Measurements from ENCODE around the gene IDNK. TPM values are rescaled to one million over a fixed set of nuclear protein-coding genes. Genes with fewer than 3 reads are reported as not detected.
A peak's percentile ranks its signal among the peaks of the same experiment; 100 is the strongest.

Gene IDNK
- total RNA-seq, 1 donor from 2014 or later, result 3.6 TPM

DNA sequence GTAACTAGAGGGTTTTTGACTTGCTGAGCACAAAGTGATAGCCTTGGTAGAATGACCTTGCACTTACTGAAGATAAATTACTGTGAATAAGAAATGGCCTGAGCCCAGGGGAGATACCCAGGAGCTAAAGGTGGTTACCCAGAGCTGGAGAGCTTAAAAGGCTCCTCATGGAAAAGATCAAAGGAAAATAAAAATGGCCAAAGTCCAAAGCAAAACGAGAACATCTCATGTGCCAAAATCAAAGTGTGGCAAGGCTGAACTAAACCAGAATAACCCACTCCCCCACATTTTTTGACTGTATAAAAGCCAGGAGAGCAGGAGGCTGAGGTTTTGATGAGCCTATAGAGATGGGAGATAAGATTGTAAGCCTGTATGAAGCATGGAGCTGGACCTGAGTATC lies 14.4 kb downstream of the IDNK start:
- DNase-seq (ENCODE audit: low read depth), result no peak
- no peaks in the 10 kb centered on the region for H3K36me3 ChIP-seq (ENCODE audit: control insufficient read depth, insufficient read depth, low read length)
- H3K4me3 ChIP-seq (ENCODE audit: low read depth, low read length), result no peak overlapping the region
- TF ChIP-seq, protein P1, sequence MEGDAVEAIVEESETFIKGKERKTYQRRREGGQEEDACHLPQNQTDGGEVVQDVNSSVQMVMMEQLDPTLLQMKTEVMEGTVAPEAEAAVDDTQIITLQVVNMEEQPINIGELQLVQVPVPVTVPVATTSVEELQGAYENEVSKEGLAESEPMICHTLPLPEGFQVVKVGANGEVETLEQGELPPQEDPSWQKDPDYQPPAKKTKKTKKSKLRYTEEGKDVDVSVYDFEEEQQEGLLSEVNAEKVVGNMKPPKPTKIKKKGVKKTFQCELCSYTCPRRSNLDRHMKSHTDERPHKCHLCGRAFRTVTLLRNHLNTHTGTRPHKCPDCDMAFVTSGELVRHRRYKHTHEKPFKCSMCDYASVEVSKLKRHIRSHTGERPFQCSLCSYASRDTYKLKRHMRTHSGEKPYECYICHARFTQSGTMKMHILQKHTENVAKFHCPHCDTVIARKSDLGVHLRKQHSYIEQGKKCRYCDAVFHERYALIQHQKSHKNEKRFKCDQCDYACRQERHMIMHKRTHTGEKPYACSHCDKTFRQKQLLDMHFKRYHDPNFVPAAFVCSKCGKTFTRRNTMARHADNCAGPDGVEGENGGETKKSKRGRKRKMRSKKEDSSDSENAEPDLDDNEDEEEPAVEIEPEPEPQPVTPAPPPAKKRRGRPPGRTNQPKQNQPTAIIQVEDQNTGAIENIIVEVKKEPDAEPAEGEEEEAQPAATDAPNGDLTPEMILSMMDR (IDR thresholded peaks at IDR 0.05; ENCODE audit: insufficient read depth, low read length, poor library complexity, severe bottlenecking), result no peak
- H3K27me3 ChIP-seq (ENCODE audit: control insufficient read depth, insufficient read depth, low read length), result no peaks in the 10 kb centered on the region

DNA sequence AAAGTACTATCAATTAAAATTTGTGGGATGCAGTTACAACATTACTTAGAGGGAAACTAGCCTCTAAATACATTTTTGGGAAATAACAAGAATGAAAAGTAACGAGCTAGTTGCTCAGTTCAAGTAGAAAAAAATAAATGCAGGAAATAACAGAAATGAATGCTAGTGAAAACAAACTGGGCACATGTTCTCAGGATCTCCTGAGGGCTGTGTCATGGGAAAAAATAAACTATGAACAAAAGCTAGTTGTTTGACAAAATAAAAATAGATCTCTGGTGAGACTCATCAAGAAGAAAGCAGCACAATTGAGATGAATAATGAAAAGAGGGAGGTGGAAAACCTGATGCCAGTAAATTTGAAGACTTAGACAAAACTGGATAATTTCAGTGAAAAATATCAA lies 16.3 kb downstream of the IDNK start:
- H3K36me3 ChIP-seq (ENCODE audit: control insufficient read depth, insufficient read depth, low read length), result no peaks in the 10 kb centered on the region
- no peak for DNase-seq (ENCODE audit: low read depth)

DNA sequence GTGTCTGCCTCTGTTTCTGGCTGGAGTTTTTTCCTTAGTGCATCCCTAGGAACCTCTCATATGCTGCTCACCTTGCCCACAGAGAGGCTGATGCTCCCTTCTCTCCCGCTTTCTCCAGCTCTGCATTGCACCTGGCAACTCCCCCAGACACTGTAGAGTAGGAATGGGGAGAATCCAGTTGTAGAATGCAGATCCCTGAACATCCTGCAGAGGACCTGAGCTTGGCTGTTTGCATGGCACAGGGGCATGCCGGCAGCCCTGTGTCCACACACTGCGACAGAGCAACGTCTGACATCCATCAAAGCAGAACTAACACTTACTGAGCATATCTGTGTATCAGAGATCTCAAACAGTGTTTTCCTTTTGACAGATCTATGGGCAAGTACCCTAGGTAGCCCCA lies 19.9 kb downstream of the IDNK start:
- no peak for DNase-seq (ENCODE audit: low read depth)
- Histone ChIP-seq H3K36me3 (ENCODE audit: control insufficient read depth, insufficient read depth, low read length) (peaks cover 2% of the 10 kb centered on the region), H3K27me3 (ENCODE audit: control insufficient read depth, insufficient read depth, low read length) (no peaks in the 10 kb centered on the region), H3K4me3 (ENCODE audit: low read depth, low read length) (no peak overlapping the region)
- TF ChIP-seq, protein P1 (IDR thresholded peaks at IDR 0.05; ENCODE audit: insufficient read depth, low read length, poor library complexity, severe bottlenecking), result no peak

More for the DNA sequence above, 16.3 kb downstream of the IDNK start:
- H3K4me3 ChIP-seq (ENCODE audit: low read depth, low read length), result no peak overlapping the region
- TF ChIP-seq, protein P1 (IDR thresholded peaks at IDR 0.05; ENCODE audit: insufficient read depth, low read length, poor library complexity, severe bottlenecking), result no peak
- H3K27me3 ChIP-seq (ENCODE audit: control insufficient read depth, insufficient read depth, low read length), result no peaks in the 10 kb centered on the region

DNA sequence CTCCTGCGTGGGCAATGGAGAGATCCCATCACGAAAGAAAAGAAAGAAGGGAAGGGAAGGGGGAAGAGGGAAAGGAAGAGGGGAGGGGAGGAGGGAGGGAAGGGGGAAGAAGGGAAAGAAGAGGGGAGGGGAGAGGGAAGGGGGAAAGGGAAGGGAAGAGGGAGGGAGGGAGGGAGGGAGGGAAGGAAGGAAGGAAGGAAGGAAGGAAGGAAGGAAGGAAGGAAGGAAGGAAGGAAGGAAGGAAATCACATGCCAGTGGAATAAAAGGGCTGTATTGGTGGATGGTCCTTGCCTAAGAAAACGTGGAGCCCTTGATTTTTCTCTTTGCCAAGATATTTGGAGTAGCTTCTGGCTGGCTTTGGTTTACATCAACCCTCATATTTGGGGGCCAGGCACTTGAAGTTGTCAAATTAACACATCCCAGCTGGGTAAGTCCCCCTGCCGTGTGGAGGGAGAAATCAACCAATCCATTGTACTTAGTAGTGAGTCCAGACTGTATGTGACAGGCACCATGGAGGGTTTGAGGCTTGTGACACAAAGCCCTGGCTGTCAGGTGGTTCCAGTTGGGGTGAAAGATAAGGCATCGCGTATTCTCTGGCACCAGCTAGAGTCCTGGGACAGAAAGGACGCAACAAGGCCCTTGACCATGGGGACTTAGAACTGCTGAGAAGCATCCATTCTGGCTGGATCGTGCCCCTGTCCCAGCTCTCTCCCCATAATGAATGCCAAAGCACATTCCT lies 23.7 kb downstream of the IDNK start:
- peaks cover 2% of the 10 kb centered on the region for H3K36me3 ChIP-seq (ENCODE audit: control insufficient read depth, insufficient read depth, low read length)
- DNase-seq (ENCODE audit: low read depth), result no peak
- H3K4me3 ChIP-seq (ENCODE audit: low read depth, low read length), result no peak overlapping the region
- TF ChIP-seq, protein P1 (IDR thresholded peaks at IDR 0.05; ENCODE audit: insufficient read depth, low read length, poor library complexity, severe bottlenecking), result no peak
- H3K27me3 ChIP-seq (ENCODE audit: control insufficient read depth, insufficient read depth, low read length), result no peaks in the 10 kb centered on the region

DNA sequence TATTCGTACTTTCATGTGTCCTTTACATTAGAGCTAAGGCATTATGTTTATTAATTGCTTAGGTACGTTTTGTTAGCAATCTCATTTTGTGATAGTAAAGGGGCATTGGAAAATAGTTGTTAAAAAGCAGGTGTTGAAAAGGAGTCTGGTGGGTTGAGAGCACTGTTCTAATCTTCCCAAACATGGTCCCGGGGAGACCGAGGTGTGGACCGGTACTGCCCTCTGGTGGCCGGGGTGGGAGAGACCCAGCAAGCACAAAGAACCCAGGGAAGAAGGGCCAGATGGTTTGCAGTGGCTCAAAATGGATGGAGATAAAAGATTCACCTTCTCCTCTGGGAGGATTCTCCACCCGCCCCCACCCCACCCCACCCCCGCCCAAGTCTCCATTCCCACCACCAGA lies 26.1 kb downstream of the IDNK start:
- TF ChIP-seq, protein P1 (IDR thresholded peaks at IDR 0.05; ENCODE audit: insufficient read depth, low read length, poor library complexity, severe bottlenecking), result peak; percentile 88
- H3K4me3 ChIP-seq (ENCODE audit: low read depth, low read length), result no peak overlapping the region
- H3K27me3 ChIP-seq (ENCODE audit: control insufficient read depth, insufficient read depth, low read length), result no peaks in the 10 kb centered on the region
- no peak for DNase-seq (ENCODE audit: low read depth)
- peaks cover 2% of the 10 kb centered on the region for H3K36me3 ChIP-seq (ENCODE audit: control insufficient read depth, insufficient read depth, low read length)

DNA sequence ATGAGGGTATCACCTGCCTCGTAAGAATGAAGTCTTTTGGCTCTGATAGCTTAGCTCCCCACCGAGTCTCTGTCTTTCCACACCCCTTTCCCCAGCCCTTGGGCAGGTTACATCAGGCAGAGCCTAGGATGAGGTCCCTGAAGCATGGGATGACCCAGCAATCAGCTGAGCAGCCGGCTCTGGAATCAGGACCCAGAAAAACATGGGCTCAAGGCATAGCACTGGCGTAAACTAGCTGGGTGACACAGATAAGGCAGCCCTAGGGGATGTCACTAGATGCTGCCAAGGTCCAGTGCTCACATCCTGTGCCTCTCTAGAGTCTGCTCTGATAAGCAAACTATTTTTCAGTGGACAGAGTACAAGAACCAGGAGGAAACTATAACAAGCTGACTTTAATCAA lies 26.6 kb downstream of the IDNK start:
- peaks cover 2% of the 10 kb centered on the region for H3K36me3 ChIP-seq (ENCODE audit: control insufficient read depth, insufficient read depth, low read length)

More for the DNA sequence above, 26.6 kb downstream of the IDNK start:
- DNase-seq (ENCODE audit: low read depth), result no peak
- TF ChIP-seq, protein P1 (IDR thresholded peaks at IDR 0.05; ENCODE audit: insufficient read depth, low read length, poor library complexity, severe bottlenecking), result no peak
- no peaks in the 10 kb centered on the region for H3K27me3 ChIP-seq (ENCODE audit: control insufficient read depth, insufficient read depth, low read length)
- H3K4me3 ChIP-seq (ENCODE audit: low read depth, low read length), result no peak overlapping the region
